Calu3 (cell line): Measurements from ENCODE around the gene ATXN7L1. TPM values are rescaled to one million over a fixed set of nuclear protein-coding genes. Genes with fewer than 3 reads are reported as not detected.

ENCODE experiments used
- BruUV-seq: library from RNA; stranded (reverse); fragments of 400-500 nt; replicated peaks from 2 replicates; lab custom pipeline; 2021; lab: Mats Ljungman, UMichigan
- CTCF ChIA-PET: fragments of 300-600 bp; sonication (Branson Sonifier 250); formaldehyde crosslinking; loops from one replicate; lab custom pipeline; 2022; ENCODE audit warnings: antibody characterized with exemption; lab: Charles Lee
- DNase-seq: peaks from one replicate; pipeline ENCODE4 v3.0.0; 2022
- H3K27ac Mint-ChIP-seq: one replicate; pipeline ENCODE4 v1.8.0; 2022; ENCODE audit warnings: mixed read lengths; ENCODE audit not compliant: unreplicated experiment
- H3K27me3 Mint-ChIP-seq: one replicate; pipeline ENCODE4 v1.8.0; 2022; ENCODE audit warnings: mixed read lengths; ENCODE audit not compliant: unreplicated experiment
- H3K36me3 Mint-ChIP-seq: one replicate; pipeline ENCODE4 v1.8.0; 2022; ENCODE audit warnings: mild to moderate bottlenecking, moderate library complexity, mixed read lengths; ENCODE audit not compliant: insufficient read depth, unreplicated experiment
- H3K4me1 Mint-ChIP-seq: one replicate; pipeline ENCODE4 v1.8.0; 2022; ENCODE audit warnings: mild to moderate bottlenecking, low read depth, mixed read lengths; ENCODE audit not compliant: unreplicated experiment
- H3K4me3 Mint-ChIP-seq: one replicate; pipeline ENCODE4 v1.8.0; 2022; ENCODE audit warnings: mild to moderate bottlenecking, low read depth, moderate library complexity, mixed read lengths; ENCODE audit not compliant: unreplicated experiment
- H3K9me3 Mint-ChIP-seq: one replicate; pipeline ENCODE4 v1.8.0; 2022; ENCODE audit warnings: low read depth, mixed read lengths; ENCODE audit not compliant: unreplicated experiment
- intact Hi-C: fragments of 100-400 bp; cut with micrococcal nuclease; formaldehyde crosslinking; loops from one replicate; pipeline ENCODE4 v1.10.0; 2022; ENCODE audit not compliant: unreplicated experiment
- total RNA-seq: library from RNA; stranded (reverse); gene quantifications from 2 replicates; pipeline ENCODE4 v1.2.3, GENCODE V29; 2022
- TF ChIP-seq, protein P1 (sequence below): fragments of 200-600 bp; IDR thresholded peaks from one replicate; pipeline ENCODE4 v1.8.0; 2022; ENCODE audit warnings: antibody characterized with exemption; ENCODE audit not compliant: unreplicated experiment

ATXN7L1 gene
- total RNA-seq, 1 experiment from 2014 or later, result 12.0 TPM

DNA sequence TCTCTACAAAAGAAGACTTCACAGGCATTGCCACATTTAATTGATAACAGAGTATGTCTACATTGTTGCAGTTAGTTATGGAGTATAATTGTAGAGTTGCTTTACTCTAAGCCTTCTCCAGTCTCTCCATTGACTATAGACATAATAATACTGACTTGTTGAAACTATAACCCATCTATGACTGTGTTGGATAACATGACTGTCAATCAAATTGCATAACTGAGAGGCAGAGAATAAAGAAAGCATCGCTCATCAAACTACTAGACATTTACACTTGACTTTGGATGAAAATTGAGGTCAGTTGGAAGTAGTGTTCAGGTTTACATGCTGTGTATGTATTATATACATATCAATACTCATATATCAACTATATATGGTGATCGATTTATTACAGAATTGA, 3.4 kb upstream of the ATXN7L1 start:
- no peak for DNase-seq
- no peak overlapping the region for H3K27ac Mint-ChIP-seq
- H3K4me3 Mint-ChIP-seq, result no peak overlapping the region
- CTCF ChIA-PET, result interaction anchor here (0.5 kb wide), 2 partner anchors 20 to 37 kb away, joined by 3 read pairs; no protein-coding TSS in a partner anchor
- peaks cover 23% of the 10 kb centered on the region for H3K36me3 Mint-ChIP-seq
- BruUV-seq, result no TSS peak
- intact Hi-C loops, result loop anchor here (10.0 kb wide), 1 partner anchor 225 kb away; no protein-coding TSS in a partner anchor
- peaks cover 16% of the 10 kb centered on the region for H3K4me1 Mint-ChIP-seq
- H3K9me3 Mint-ChIP-seq, result peaks cover 4% of the 10 kb centered on the region
- TF ChIP-seq, protein P1, sequence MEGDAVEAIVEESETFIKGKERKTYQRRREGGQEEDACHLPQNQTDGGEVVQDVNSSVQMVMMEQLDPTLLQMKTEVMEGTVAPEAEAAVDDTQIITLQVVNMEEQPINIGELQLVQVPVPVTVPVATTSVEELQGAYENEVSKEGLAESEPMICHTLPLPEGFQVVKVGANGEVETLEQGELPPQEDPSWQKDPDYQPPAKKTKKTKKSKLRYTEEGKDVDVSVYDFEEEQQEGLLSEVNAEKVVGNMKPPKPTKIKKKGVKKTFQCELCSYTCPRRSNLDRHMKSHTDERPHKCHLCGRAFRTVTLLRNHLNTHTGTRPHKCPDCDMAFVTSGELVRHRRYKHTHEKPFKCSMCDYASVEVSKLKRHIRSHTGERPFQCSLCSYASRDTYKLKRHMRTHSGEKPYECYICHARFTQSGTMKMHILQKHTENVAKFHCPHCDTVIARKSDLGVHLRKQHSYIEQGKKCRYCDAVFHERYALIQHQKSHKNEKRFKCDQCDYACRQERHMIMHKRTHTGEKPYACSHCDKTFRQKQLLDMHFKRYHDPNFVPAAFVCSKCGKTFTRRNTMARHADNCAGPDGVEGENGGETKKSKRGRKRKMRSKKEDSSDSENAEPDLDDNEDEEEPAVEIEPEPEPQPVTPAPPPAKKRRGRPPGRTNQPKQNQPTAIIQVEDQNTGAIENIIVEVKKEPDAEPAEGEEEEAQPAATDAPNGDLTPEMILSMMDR, result no peak
- no peaks in the 10 kb centered on the region for H3K27me3 Mint-ChIP-seq

DNA sequence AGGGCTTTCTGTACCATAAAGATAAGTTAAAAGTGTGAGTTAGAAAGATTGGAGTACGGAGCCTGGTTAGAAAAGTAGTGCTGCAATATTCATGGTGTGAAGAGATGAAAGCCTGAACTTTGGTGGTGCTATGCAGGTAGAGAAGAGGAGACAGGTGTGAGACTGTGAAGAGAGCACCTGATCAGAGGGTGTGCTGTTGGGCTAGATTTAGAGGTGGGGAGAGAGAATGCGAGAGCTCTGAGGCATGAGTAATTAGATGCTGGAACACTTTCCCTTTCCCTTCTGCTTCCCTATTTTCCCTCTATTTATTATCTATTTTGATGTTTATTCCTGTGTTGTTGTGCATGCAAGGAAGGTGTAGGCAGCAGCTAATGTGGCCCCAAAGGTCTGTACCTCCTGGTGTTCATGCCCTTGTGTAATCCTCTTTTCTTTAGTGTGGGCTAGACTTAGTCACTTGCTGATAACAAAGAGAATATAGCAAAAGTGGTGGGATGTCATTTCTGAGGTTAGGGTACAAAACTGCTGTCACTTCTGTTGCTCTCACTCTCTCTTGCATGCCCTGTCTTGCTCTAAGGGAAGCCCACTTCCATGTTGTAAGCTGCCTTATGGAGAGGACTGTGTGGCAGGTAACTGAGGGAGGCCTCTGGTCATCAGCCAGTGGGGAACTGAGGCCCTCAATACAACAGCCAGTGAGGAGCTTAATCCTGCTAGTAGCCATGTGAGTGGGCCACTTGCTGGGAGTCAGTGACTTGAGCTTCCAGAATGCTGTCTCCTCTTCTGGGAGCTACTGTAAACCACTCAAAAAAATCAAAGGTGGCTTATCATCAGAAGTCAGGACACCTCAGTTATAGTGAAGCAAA, 2.6 kb upstream of the ATXN7L1 start:
- CTCF ChIA-PET, result interaction anchor here (0.5 to 0.7 kb wide), 2 partner anchors 18 to 21 kb away, joined by 3 read pairs; no protein-coding TSS in a partner anchor
- Mint-ChIP-seq H3K36me3 (peaks cover 23% of the 10 kb centered on the region), H3K27ac (no peak overlapping the region), H3K27me3 (no peaks in the 10 kb centered on the region), H3K4me1 (peaks cover 16% of the 10 kb centered on the region), H3K9me3 (peaks cover 4% of the 10 kb centered on the region), H3K4me3 (no peak overlapping the region)
- TF ChIP-seq, protein P1, result no peak
- DNase-seq, result no peak
- BruUV-seq, result no TSS peak
- intact Hi-C loops, result loop anchor here (10.0 kb wide), 1 partner anchor 224 kb away; no protein-coding TSS in a partner anchor

DNA sequence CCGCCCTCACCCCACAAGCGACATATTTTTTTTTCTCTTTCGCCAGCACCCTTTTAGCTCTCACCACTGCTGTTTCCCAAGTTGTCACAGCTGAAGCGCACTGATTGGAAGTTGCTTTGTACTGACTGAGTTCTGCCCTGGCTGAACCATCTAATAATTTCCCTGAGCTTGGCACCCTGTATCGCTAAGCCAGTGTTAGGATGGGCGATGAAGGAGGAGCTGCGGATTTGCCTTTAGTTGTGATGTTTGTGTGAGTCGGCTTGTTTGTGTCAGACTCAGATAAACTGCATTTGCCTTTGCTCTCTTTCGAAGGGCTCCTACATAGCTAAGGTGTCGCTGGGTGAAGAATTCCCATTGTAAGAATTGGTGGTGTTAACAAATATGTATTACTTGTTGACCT, 1.3 kb upstream of the ATXN7L1 start:
- DNase-seq, result no peak
- no peak overlapping the region for H3K27ac Mint-ChIP-seq
- TF ChIP-seq, protein P1, result no peak
- peak overlapping the region; percentile 99 for H3K4me3 Mint-ChIP-seq
- H3K4me1 Mint-ChIP-seq, result peaks cover 16% of the 10 kb centered on the region
- peaks cover 23% of the 10 kb centered on the region for H3K36me3 Mint-ChIP-seq
- CTCF ChIA-PET, result interaction anchor here (1.2 to 1.3 kb wide), 2 partner anchors 11 to 57 kb away, joined by 4 read pairs; no protein-coding TSS in a partner anchor
- intact Hi-C loops, result loop anchor here (1.0 to 10.0 kb wide), 2 partner anchors 117 to 223 kb away; no protein-coding TSS in a partner anchor
- no TSS peak for BruUV-seq
- no peaks in the 10 kb centered on the region for H3K27me3 Mint-ChIP-seq
- no peaks in the 10 kb centered on the region for H3K9me3 Mint-ChIP-seq

DNA sequence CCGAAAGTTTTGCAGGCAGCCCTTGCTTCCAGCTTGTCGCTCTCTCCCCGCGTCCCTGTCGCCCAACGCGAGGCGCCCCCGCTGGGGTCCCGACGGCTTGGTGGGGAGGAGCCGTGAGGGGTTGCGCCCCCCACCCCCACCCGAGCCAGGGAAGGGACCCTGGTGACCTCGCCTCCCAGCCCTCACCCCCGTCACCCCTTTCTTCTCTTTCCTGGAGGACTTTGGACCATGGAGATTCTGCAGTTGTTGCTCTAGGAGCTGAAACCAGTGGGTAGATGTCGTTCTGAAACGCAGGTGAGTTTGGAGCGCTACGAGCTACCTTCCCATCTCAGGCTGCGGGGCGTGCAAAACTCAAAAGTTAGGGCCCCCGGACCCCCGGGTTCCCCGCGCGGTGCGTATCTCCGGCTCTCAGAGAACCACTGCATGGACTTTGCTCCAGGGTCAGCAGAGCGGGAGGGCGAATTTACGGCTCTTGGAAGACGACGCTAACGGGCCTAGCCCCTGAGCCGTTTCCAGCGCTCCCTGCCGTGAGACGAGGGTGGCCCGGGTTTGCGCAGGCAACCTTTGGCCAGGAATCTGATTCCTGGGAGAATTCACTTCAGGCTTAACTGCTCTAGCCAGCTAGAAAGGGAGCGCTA, 684 bp upstream of the ATXN7L1 start:
- Mint-ChIP-seq H3K4me3 (peak overlapping the region; percentile 99), H3K9me3 (no peaks in the 10 kb centered on the region), H3K4me1 (peaks cover 16% of the 10 kb centered on the region), H3K36me3 (peaks cover 28% of the 10 kb centered on the region), H3K27me3 (no peaks in the 10 kb centered on the region), H3K27ac (no peak overlapping the region)
- TF ChIP-seq, protein P1, result no peak
- BruUV-seq, result no TSS peak
- peak; percentile 57 for DNase-seq
- intact Hi-C loops, result loop anchor here (1.0 to 10.0 kb wide), 2 partner anchors 117 to 222 kb away; no protein-coding TSS in a partner anchor
- CTCF ChIA-PET, result interaction anchor here (1.2 to 1.3 kb wide), 2 partner anchors 11 to 57 kb away, joined by 4 read pairs; no protein-coding TSS in a partner anchor
